Measurements from ENCODE around the gene KLHL21.
A peak's percentile ranks its signal among the peaks of the same experiment; 100 is the strongest.
"Not testable (repeated sequence)": the region's sequence is repeated elsewhere in the genome, so short reads cannot be mapped to it uniquely, and the experiment has no call there.

Gene KLHL21

DNA sequence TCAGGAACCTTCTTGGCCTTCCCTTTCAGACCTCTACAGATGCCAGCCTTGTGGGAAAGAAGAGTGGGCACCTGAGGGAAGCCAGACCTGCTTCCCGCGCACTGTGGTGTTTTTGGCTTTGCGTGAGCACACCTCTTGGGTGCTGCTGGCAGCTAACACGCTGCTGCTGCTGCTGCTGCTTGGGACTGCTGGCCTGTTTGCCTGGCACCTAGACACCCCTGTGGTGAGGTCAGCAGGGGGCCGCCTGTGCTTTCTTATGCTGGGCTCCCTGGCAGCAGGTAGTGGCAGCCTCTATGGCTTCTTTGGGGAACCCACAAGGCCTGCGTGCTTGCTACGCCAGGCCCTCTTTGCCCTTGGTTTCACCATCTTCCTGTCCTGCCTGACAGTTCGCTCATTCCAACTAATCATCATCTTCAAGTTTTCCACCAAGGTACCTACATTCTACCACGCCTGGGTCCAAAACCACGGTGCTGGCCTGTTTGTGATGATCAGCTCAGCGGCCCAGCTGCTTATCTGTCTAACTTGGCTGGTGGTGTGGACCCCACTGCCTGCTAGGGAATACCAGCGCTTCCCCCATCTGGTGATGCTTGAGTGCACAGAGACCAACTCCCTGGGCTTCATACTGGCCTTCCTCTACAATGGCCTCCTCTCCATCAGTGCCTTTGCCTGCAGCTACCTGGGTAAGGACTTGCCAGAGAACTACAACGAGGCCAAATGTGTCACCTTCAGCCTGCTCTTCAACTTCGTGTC is 23.9 kb downstream of the KLHL21 start:
- DNase-seq (ENCODE audit: low spot score in 2 of 2) (no peak), ATAC-seq (ENCODE audit: low read depth) (no peak)
- H3K36me3 Mint-ChIP-seq: no peaks in the 10 kb centered on the region
- peaks cover 19% of the 10 kb centered on the region for H3K4me1 Mint-ChIP-seq
- no peaks in the 10 kb centered on the region for H3K9me3 Mint-ChIP-seq
- H3K27ac Mint-ChIP-seq: peak overlapping the region; percentile 99
- H3K27me3 Mint-ChIP-seq: no peaks in the 10 kb centered on the region
- peak overlapping the region; percentile 99 for H3K4me3 Mint-ChIP-seq

DNA sequence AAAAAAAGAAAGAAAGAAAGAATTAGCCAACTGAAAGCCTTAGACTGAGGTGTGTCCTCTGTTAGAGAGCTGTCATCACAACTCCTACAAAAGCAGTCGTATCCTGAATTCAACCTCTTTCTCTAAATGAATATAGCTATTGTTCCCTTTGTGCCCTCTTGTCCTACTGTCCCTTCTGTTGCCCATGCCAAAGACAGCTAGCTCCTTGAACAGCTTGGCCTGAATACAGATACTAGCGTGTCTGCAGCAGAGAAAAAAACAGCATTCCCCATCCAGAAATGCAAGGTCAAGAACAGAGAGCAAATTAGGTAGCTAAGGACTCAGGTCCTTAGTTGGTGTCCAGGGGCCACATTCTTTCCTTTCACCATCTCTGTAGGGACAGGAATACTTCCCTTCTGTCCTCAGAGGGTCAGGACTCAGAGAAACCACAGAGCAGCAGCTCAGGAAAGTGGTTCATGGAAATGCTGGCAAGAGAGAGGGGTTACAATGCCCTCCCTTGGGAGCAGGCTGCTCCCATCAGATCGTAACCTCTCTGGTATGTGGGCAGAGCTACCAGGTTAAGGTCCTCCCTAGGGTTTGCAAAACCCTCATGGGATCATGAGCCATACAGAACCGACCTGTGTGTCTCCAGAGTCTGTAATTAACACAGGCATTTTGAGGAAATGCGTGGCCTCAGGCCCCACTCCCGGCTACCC is 24.7 kb downstream of the KLHL21 start:
- Mint-ChIP-seq H3K27me3 (peaks cover under 1% of the 10 kb centered on the region), H3K4me3 (no peak overlapping the region), H3K36me3 (no peaks in the 10 kb centered on the region), H3K9me3 (no peaks in the 10 kb centered on the region), H3K4me1 (peaks cover 19% of the 10 kb centered on the region), H3K27ac (no peak overlapping the region)
- ATAC-seq (ENCODE audit: low read depth) (no peak), DNase-seq (ENCODE audit: low spot score in 2 of 2) (no peak)

DNA sequence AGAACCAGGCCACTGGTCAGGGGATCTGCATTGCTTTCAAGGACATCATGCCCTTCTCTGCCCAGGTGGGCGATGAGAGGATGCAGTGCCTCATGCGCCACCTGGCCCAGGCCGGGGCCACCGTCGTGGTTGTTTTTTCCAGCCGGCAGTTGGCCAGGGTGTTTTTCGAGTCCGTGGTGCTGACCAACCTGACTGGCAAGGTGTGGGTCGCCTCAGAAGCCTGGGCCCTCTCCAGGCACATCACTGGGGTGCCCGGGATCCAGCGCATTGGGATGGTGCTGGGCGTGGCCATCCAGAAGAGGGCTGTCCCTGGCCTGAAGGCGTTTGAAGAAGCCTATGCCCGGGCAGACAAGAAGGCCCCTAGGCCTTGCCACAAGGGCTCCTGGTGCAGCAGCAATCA is 27.9 kb downstream of the KLHL21 start:
- no peaks in the 10 kb centered on the region for H3K9me3 Mint-ChIP-seq
- H3K36me3 Mint-ChIP-seq: peaks cover 4% of the 10 kb centered on the region
- H3K27ac Mint-ChIP-seq: no peak overlapping the region
- H3K27me3 Mint-ChIP-seq: peaks cover 9% of the 10 kb centered on the region
- H3K4me3 Mint-ChIP-seq: no peak overlapping the region
- H3K4me1 Mint-ChIP-seq: peaks cover under 1% of the 10 kb centered on the region
- DNase-seq (ENCODE audit: low spot score in 2 of 2) (no peak), ATAC-seq (ENCODE audit: low read depth) (no peak)

DNA sequence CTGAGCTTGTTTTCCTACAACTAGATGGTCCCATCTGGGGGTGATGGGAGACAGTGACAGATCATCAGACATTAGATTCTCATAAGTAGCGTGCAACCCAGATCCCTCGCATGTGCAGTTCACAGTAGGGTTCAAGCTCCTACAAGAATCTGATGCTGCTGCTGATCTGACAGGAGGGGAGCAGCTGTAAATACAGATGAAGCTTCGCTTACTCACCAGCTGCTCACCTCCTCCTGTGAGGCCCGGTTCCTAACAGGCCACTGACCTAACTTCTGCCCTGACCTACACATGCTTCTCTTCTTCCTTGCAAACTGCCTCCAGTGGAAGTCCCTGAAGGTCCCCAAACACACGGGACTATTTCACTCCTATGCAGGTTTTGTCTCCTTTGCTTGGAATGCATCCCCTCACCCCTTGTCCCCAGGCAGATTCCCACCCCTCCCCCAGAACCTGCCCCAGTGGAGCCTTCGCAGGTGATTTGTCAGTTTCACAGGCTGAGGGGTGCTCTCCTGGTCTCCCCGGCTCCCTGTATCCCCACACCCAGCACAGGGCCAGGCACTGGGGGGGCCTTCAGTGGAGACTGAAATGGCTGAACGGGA is 28.5 kb downstream of the KLHL21 start:
- Mint-ChIP-seq H3K9me3 (no peaks in the 10 kb centered on the region), H3K4me3 (no peak overlapping the region), H3K36me3 (peaks cover 4% of the 10 kb centered on the region), H3K27ac (no peak overlapping the region), H3K27me3 (peaks cover 9% of the 10 kb centered on the region), H3K4me1 (peaks cover 2% of the 10 kb centered on the region)
- DNase-seq (ENCODE audit: low spot score in 2 of 2): no peak
- ATAC-seq (ENCODE audit: low read depth): no peak

DNA sequence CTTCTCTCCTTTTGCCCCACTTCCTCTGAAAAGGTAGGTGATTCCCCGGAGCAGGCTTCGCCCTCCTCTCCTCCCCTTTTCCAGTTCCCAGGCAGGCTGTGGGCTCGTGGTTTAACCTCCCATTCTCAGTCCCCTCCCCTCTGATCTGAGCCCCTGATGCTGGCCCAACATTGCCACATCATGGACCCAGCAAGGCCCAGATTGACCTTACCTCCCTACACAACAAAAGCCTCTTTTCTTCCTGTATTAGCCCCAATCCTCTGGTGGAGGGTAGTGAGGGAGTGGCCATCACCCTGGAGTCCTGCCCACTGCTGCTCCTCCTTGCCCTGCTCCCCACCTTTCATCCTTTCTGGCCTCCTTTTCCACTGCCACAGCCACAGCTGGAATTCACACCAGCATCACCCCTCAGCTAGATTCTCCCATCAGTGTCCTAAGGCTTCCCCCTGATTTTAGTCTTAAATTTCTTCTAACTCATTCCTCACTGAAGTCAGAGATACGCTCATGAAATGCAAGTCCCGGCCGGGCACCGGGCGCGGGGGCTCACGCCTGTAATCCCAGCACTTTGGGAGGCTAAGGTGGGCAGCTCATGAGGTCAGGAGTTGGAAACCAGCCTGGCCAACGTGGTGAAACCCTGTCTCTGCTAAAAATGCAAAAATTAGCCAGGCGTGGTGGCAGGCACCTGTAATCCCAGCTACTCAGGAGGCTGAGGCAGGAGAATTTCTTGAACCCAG is 29.9 kb downstream of the KLHL21 start:
- Mint-ChIP-seq H3K36me3 (peaks cover 4% of the 10 kb centered on the region), H3K4me1 (peaks cover 2% of the 10 kb centered on the region), H3K27me3 (peaks cover 11% of the 10 kb centered on the region), H3K9me3 (no peaks in the 10 kb centered on the region), H3K4me3 (no peak overlapping the region), H3K27ac (no peak overlapping the region)
- ATAC-seq (ENCODE audit: low read depth) (no peak), DNase-seq (ENCODE audit: low spot score in 2 of 2) (no peak)

DNA sequence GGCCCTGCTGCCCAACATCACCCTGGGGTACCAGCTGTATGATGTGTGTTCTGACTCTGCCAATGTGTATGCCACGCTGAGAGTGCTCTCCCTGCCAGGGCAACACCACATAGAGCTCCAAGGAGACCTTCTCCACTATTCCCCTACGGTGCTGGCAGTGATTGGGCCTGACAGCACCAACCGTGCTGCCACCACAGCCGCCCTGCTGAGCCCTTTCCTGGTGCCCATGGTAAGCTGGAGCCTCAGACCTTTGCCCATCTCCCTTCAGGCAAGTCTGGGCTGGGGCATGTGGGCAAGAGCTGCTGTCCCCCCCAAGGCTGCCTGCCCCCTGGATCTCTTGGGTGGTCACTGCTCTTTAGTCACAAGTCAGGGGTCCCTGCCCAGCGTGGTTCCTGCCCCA is 31.7 kb downstream of the KLHL21 start:
- Mint-ChIP-seq H3K4me3 (no peak overlapping the region), H3K36me3 (peaks cover 4% of the 10 kb centered on the region), H3K9me3 (no peaks in the 10 kb centered on the region), H3K27me3 (peaks cover 11% of the 10 kb centered on the region), H3K4me1 (peaks cover 2% of the 10 kb centered on the region), H3K27ac (no peak overlapping the region)
- no peak for DNase-seq (ENCODE audit: low spot score in 2 of 2)
- ATAC-seq (ENCODE audit: low read depth): no peak

DNA sequence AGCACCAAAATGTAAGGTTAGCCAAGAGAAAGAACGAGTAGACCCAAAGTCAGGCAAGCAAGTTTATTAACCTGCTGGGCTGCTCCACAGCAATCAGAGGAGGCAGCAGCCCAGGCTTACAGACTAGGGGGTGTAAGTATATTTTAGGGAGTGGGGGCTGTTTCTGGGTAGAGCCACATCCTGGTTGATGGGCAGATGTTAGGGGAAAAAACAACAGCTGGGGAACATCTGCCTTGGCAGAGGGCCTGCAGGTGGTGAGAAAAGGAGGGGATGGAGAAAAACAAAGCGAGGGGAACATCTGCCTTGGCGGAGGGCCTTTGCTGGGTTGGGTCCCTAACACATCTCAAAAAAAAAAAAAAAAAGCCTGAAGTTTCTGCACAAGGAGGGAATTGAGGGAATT is 32.6 kb downstream of the KLHL21 start:
- Mint-ChIP-seq H3K4me3 (no peak overlapping the region), H3K27me3 (peaks cover 11% of the 10 kb centered on the region), H3K27ac (no peak overlapping the region), H3K9me3 (no peaks in the 10 kb centered on the region), H3K4me1 (peaks cover 2% of the 10 kb centered on the region), H3K36me3 (peaks cover 4% of the 10 kb centered on the region)
- DNase-seq (ENCODE audit: low spot score in 2 of 2) (no peak), ATAC-seq (ENCODE audit: low read depth) (no peak)

DNA sequence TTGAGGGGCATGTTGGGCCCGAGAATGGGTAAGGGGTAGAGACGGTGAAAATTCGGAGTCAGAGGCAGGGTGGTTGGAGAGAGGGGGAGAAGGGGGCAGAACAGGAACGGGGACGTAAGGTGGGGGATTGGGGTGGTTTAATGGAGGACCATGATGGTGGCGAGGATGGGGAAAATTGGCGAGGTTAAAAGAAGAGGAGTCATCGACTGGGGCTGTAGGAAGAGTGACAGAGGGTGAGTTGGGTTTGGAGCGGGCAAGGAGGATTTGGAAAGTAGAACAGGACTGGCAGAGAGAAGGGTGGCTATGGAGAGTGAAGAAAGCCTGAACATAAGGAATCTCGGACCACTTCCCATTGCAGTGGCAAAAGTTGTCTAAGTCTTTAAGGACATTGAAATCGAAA is 33.6 kb downstream of the KLHL21 start:
- H3K9me3 Mint-ChIP-seq: no peaks in the 10 kb centered on the region
- H3K27ac Mint-ChIP-seq: no peak overlapping the region
- peaks cover 4% of the 10 kb centered on the region for H3K36me3 Mint-ChIP-seq
- DNase-seq (ENCODE audit: low spot score in 2 of 2) (no peak), ATAC-seq (ENCODE audit: low read depth) (no peak)
- H3K4me1 Mint-ChIP-seq: peaks cover 2% of the 10 kb centered on the region
- H3K4me3 Mint-ChIP-seq: no peak overlapping the region
- peaks cover 11% of the 10 kb centered on the region for H3K27me3 Mint-ChIP-seq

DNA sequence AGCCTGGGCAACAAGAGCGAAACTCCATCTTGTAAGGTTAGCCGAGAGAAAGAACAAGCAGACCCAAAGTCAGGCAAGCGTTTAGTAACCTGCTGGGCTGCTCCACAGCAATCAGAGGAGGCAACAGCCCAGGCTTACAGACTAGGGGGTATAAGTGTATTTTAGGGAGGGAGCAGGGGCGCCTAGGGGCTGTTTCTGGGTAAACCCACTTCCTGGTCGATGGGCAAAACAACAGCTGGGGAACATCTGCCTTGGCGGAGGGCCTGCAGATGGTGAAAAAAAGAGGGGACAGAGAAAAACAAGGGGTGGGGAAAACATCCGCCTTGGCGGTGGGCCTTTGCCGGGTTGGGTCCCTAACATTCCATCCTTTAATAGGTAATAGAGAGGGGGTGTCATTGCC is 42.4 kb downstream of the KLHL21 start:
- Mint-ChIP-seq H3K4me1 (peaks cover 3% of the 10 kb centered on the region), H3K27me3 (peaks cover 1% of the 10 kb centered on the region), H3K4me3 (no peak overlapping the region), H3K36me3 (no peaks in the 10 kb centered on the region), H3K27ac (no peak overlapping the region), H3K9me3 (no peaks in the 10 kb centered on the region)
- ATAC-seq (ENCODE audit: low read depth): no peak
- DNase-seq (ENCODE audit: low spot score in 2 of 2): no peak

DNA sequence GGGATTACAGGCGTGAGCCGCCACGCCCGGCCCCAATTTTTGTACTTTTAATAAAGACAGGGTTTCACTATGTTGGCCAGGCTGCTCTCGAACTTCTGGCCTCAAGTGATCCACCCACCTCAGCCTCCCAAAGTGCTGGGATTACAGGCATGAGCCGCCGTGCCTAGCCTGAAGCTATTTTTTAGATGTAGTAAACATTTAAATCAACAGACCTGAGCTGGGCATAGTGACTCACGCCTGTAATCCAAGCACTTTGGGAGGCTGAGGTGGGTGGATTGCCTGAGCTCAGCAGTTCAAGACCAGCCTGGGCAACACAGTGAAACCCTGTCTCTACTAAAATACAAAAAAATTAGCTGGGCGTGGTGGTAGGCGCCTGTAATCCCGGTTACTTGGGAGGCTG is 43.5 kb downstream of the KLHL21 start:
- H3K4me3 Mint-ChIP-seq; H3K27ac Mint-ChIP-seq; H3K27me3 Mint-ChIP-seq; H3K36me3 Mint-ChIP-seq; DNase-seq (ENCODE audit: low spot score in 2 of 2); H3K4me1 Mint-ChIP-seq; ATAC-seq (ENCODE audit: low read depth); H3K9me3 Mint-ChIP-seq: not testable (repeated sequence)

DNA sequence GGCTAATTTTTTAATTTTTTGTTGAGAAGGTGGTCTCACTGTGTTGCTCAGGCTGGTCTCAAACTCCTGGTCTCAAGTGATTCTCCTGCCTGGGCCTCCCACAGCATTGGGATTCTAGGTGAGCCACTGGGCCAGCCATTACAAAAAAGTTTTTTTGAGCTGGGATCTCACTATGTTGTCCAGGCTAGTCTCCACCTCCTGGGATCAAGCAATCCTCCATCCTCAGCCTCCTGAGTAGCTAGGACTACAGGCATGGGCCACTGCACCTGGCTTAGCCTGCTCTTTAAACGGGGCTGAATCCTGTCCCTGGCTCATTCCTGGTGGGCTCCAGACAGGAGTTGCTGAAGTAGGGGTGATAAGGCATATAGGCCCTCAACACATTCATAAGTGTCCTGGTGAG is 45.1 kb downstream of the KLHL21 start:
- H3K27ac Mint-ChIP-seq: no peak overlapping the region
- H3K36me3 Mint-ChIP-seq: no peaks in the 10 kb centered on the region
- no peaks in the 10 kb centered on the region for H3K9me3 Mint-ChIP-seq
- no peak for ATAC-seq (ENCODE audit: low read depth)
- no peak for DNase-seq (ENCODE audit: low spot score in 2 of 2)
- peaks cover 8% of the 10 kb centered on the region for H3K4me1 Mint-ChIP-seq
- no peak overlapping the region for H3K4me3 Mint-ChIP-seq
- peaks cover 1% of the 10 kb centered on the region for H3K27me3 Mint-ChIP-seq

DNA sequence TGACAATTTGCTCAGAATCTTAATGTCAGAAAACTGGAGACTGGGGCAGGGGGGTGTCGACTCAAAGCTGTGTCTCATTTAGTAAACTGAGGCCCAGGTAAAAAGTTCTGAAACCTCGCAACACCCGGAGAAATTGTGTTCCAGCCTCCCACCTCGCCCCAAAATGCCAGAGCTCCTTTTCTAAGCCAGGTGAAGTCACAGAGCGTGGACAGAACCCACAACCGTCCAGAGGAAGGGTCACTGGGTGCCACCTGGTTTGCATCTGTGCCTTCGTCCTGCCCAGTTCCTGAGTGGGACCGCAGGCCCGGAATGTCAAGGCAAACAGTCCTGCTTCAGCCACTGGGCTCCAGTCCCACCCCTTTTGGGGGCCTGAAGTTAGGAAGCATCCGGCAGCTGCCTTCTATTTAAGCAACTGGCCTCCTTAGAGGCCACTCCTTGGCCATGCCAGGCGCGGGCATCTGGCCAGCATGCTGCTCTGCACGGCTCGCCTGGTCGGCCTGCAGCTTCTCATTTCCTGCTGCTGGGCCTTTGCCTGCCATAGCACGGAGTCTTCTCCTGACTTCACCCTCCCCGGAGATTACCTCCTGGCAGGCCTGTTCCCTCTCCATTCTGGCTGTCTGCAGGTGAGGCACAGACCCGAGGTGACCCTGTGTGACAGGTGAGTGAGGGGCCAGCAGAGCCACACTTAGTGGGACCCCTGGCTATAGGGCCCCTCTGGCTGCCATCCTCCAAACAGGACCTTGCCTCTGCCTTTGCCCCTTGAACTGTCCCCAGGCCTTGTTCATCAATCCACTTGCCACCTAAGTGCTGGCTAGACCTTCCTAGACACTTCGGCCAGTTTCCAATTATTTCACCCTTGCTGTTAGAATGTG is 47.5 kb downstream of the KLHL21 start, which contains the start of gene TAS1R1:
Gene TAS1R1, plus strand, starts transcription at position 401 of the 872 bp plus-strand sequence. Its CDS starts 67 bp downstream, at position 468.
- Mint-ChIP-seq H3K27me3 (no peaks in the 10 kb centered on the region), H3K27ac (peak within 1 kb of the TSS; percentile 82), H3K4me1 (peaks cover 12% of the 10 kb centered on the region), H3K36me3 (peaks cover 3% of the 10 kb centered on the region), H3K4me3 (peak within 1 kb of the TSS; percentile 83), H3K9me3 (no peaks in the 10 kb centered on the region)
- DNase-seq (ENCODE audit: low spot score in 2 of 2) (no peak), ATAC-seq (ENCODE audit: low read depth) (no peak)
